Liver (tissue), 3 donors: ENCODE results near the gene OR1F1.

ENCODE experiments used
- ATF3 ChIP-seq: IDR thresholded peaks from 2 replicates; pipeline ENCODE4 v1.6.1; 2016; ENCODE audit warnings: antibody characterized with exemption
- CTCF ChIP-seq: fragments of 150-350 bp; IDR thresholded peaks from 2 replicates; pipeline ENCODE4 v1.5.1; 2017; ENCODE audit warnings: improper control_type of control experiment, low read depth, low read length; ENCODE audit not compliant: missing input control
- EGR1 ChIP-seq, 2 donors: IDR thresholded peaks; 2 replicates each; pipeline ENCODE4 v1.6.1; 2016 to 2018; ENCODE audit warnings: antibody characterized with exemption in 2 of 2, low read depth in 2 of 2
- GABPA ChIP-seq, 2 donors: IDR thresholded peaks in 1 of 2; conservative IDR thresholded peaks in 1 of 2; 2 replicates each; pipeline ENCODE4 v1.6.1; 2016; ENCODE audit warnings: antibody characterized with exemption in 2 of 2, mild to moderate bottlenecking in 1 of 2, moderate library complexity in 1 of 2
- JUND ChIP-seq, 2 donors: IDR thresholded peaks; 2 replicates each; pipeline ENCODE4 v1.6.1; 2016; ENCODE audit warnings: antibody characterized with exemption in 2 of 2
- MAX ChIP-seq: IDR thresholded peaks from 2 replicates; pipeline ENCODE4 v1.6.1; 2016; ENCODE audit warnings: antibody characterized with exemption
- NR2F2 ChIP-seq: IDR thresholded peaks from 2 replicates; pipeline ENCODE4 v1.6.1; 2016; ENCODE audit warnings: antibody characterized with exemption
- RAD21 ChIP-seq, 2 donors: IDR thresholded peaks; 2 replicates each; pipeline ENCODE4 v1.6.1; 2016; ENCODE audit warnings: antibody characterized with exemption in 2 of 2, mild to moderate bottlenecking in 2 of 2
- REST ChIP-seq: IDR thresholded peaks from 2 replicates; pipeline ENCODE4 v1.6.1; 2016; ENCODE audit warnings: antibody characterized with exemption, mild to moderate bottlenecking
- RXRA ChIP-seq, 2 donors: IDR thresholded peaks; 2 replicates each; pipeline ENCODE4 v1.6.1; 2017 to 2018; ENCODE audit warnings: antibody characterized with exemption in 2 of 2, mild to moderate bottlenecking in 1 of 2
- SP1 ChIP-seq: IDR thresholded peaks from 2 replicates; pipeline ENCODE4 v1.6.1; 2018; ENCODE audit warnings: antibody characterized with exemption, mild to moderate bottlenecking
- TAF1 ChIP-seq: conservative IDR thresholded peaks from 2 replicates; pipeline ENCODE4 v1.6.1; 2016; ENCODE audit warnings: antibody characterized with exemption, mild to moderate bottlenecking
- YY1 ChIP-seq: IDR thresholded peaks from 2 replicates; pipeline ENCODE4 v1.6.1; 2016; ENCODE audit warnings: antibody characterized with exemption, mild to moderate bottlenecking
- ZBTB33 ChIP-seq: IDR thresholded peaks from 2 replicates; pipeline ENCODE4 v1.6.1; 2016; ENCODE audit warnings: antibody characterized with exemption
- donor health status: healthy.
- donor health status: healthy.

GRCh38 chr16:3138823-3139426, 49.1 kb upstream of the OR1F1 start:
- TF ChIP-seq ATF3 (no peak), CTCF (no peak), YY1 (no peak), RAD21 (IDR thresholded peaks at IDR 0.05) (no peak), TAF1 (no peak), GABPA (IDR thresholded peaks at IDR 0.05 in 1 of 2, conservative IDR thresholded peaks at IDR 0.05 in 1 of 2) (no peak), MAX (no peak), ZBTB33 (no peak), NR2F2 (no peak), SP1 (no peak), EGR1 (IDR thresholded peaks at IDR 0.05; ENCODE audit: low read depth in 2 of 2) (no peak), REST (no peak), RXRA (IDR thresholded peaks at IDR 0.05) (no peak), JUND (IDR thresholded peaks at IDR 0.05) (no peak)
